GM12801 (cell line): ENCODE measurements around the gene KRT26.

Experiments
- CTCF ChIP-seq: IDR thresholded peaks from one replicate; pipeline ENCODE4 v1.5.1; 2011; ENCODE audit warnings: control low read depth; ENCODE audit not compliant: insufficient read length; ENCODE audit errors: extremely low read depth

Gene KRT26

DNA sequence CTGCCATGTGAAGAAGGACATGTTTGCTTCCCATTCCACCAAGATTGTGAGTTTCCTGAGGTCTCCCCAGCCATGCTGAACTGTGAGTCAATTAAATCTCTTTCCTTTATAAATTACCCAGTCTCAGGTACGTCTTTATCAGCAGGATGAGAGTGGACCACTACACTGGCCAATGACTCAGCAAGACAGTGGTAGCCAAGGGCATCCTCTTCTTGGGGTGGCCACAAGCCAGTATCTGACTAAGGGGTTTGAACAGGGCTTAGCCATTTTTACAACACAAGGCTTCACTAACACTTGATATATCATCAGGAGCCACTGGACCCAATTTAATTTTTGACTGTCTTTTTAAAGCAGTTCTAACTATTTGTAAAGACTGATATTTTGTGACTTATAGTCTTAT is 47.3 kb downstream of the KRT26 start:
- no peak for TF ChIP-seq CTCF

DNA sequence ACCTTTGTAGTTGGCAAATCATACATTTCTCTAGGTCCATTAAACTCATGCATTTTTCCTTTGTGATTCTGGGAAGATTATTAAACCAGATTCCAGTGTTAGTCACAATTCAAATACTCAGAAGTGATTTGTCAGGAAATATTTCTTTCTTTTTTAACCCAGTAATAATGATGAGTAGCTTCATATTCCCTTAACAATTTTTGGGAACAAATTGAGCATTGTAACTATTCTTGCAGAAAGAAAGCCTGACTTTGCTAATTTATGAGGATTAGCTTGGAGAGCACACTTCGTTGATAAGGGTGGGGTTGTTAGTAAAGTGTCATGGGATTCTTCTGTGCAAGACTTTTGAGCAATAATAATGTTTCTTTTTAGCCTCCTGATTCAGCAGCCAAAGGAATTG is 49.8 kb downstream of the KRT26 start:
- no peak for TF ChIP-seq CTCF

DNA sequence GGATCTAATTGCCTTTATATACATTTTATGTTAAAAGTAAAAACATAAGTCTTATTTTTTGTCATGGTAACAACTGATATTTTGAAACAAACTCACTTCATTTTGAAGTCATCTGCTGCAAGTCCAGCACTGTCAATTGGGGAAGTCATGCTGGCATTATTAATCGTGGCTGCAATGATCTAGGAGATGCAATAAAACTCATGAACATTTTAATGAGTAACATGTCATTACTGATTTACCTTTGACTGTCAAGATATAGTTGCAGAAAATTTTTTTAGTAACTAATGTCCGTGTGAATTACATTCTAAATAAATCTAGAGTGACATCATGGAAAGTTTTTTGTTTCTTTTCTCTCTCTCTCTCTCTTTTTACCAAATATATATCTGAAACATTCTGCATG is 51.1 kb downstream of the KRT26 start:
- TF ChIP-seq CTCF: no peak

GRCh38 chr17:40718930-40719329 is 53.1 kb downstream of the KRT26 start:
- TF ChIP-seq CTCF: no peak

- no peak for TF ChIP-seq CTCF
Measured at GRCh38 chr17:40717776-40718175, 54.2 kb downstream of the KRT26 start.
